Eye (tissue), 1 donor: ENCODE results near the gene PLA2G15.
A peak's percentile ranks its signal among the peaks of the same experiment; 100 is the strongest.

Experiments
- DNase-seq: peaks from one replicate; pipeline ENCODE4 v3.0.0-alpha.2; 2015

The PLA2G15 gene, protein sequence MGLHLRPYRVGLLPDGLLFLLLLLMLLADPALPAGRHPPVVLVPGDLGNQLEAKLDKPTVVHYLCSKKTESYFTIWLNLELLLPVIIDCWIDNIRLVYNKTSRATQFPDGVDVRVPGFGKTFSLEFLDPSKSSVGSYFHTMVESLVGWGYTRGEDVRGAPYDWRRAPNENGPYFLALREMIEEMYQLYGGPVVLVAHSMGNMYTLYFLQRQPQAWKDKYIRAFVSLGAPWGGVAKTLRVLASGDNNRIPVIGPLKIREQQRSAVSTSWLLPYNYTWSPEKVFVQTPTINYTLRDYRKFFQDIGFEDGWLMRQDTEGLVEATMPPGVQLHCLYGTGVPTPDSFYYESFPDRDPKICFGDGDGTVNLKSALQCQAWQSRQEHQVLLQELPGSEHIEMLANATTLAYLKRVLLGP

DNA sequence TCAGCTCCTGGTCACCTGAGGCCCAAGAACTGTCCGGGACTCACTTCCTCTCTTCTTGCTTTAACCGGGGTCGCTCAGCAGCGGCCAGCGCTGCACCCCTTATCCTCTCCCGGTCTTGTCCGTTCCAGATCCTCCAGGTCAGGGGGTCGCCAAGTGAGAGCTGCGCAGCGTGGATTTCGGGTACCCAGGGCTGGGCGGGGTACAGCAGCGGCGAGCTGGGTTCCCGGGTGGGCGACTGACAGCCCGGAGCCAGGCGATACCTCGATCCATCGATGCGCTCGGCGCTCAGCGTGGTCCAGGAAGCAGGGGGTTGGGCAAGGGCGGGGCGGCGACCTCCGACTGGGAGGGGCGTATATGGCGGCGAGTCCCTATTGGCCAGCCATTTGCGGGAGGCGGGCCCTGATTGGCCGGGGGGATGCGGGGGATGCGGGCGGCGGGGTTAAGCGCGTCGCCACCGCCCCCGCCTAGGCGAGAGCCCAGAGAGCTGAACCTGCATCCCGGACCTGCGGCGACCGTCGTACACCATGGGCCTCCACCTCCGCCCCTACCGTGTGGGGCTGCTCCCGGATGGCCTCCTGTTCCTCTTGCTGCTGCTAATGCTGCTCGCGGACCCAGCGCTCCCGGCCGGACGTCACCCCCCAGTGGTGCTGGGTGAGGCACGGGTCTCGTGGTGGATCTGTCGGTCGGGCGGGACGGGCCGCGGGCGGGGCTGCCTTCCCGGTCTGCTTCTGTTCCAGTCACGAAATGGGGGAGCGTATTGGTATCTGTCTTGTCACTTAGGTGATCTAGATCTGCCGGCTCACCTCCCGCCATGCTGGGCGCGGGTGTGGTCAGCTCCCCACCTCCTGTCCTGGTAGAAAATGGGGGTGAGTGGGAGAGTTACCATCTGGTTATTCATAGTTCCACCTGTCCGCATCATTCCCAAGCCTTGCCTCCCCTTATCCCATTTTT, at the start of gene PLA2G15:
Gene PLA2G15, plus strand, starts transcription at position 471 of the 951 bp plus-strand sequence. Its CDS starts 54 bp downstream, at position 525.
- peak; percentile 97 for DNase-seq

DNA sequence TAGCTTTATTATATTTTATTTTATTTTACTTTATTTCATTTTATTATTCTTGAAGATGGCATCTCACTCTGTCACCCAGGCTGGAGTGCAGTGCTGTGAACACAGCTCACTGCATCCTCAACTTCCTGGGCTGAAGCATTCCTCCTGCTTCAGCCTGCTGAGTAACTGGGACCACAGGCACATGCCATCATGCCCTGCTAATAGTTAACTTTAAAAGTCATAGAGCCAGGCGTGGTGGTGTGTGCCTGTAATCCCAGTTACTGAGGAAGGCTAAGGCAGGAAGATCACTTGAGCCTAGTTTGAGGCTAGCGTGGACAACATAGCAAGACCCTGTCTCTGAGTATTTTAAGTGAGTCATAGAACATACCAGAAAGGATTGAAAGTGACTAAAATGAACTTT, 47.9 kb upstream of the PLA2G15 start:
- no peak for DNase-seq

DNA sequence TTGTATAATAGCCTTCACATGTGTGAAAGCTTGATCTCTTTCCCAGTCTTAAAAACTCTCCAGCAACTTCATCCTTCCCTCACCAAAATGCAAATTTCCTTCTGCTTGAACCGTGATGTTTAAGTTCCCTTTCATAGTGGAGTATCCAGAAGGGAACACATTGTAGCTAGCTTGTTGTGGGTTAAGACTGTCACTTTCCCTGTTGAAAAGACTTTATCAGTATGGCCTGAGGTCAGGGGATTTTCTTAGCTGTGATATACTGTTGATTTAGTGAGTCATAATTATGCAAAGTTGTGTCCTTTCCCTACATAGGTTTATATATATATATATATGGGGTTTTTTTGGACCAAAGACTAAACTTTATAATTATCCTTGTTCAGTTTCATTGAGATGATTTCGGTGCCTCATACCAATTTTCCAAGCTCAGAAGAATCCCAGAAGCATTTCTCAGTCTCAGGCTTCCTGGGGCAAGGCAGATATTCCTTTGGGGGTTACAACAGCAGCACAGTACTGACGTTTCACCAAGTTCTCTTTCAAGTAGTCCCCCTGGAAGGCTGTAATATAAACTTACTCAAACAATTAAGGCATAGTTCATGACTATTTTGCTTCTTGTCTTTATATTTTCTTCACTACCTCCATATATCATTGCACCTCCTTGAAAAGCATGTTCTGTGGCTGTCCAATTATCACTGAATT, 44.9 kb upstream of the PLA2G15 start:
- no peak for DNase-seq

DNA sequence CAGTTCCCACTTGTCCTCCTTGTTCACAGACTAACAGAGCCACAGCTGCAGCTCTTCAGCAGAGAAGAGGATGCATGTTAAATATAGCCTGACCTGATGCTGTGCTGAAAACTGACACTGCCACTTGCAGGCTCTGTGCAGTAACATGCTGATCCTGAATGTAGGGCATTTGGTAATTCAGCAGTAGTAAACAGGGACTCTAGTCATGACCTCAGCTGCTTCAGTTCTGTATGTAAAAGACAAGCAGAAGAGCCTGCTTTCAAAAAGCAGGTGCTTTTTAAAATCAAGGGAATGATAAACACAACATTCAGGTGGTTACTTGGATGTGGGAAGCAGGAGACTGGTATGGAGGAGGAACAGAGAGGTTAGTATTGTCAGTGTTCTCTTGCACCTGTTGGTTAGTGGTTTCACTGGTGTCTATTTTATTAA, 43.1 kb upstream of the PLA2G15 start:
- peak; percentile 27 for DNase-seq

DNA sequence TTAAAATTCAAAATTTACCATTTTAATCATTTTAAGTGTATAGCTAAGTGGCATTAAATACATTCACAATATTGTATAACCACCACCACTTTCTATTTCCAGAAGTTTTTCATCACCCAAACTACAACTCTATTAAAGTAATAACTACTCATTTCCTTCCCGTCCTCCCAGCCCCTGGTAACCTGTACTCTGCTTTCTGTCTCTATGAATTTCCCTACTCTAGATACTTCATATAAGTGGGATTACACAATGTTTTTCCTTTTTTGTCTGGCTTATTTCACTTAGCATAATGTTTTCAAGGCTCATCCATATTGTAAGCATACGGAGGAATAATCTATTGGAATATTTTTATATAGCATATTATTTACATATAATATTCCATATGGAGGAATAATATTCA, 38.9 kb upstream of the PLA2G15 start:
- no peak for DNase-seq

DNA sequence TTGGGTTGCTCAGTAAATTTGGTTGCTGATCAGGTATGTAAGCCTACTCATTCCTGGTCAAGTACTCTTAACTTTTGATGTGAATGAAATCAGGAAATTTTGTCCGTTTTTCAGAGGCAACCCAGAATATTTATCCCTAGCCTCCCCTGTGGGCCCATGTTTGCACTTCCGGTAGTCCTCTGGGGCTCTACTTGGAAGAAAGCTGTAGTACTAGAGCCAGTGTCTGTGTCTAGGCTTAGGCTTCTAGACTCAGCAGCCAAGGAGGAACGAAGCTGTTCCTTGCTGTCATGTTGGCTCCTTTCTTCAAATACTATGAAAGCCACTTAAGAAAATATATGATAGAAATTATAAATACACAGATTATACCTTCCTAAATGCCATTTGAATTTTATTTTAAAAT, 30.4 kb upstream of the PLA2G15 start:
- DNase-seq = no peak

DNA sequence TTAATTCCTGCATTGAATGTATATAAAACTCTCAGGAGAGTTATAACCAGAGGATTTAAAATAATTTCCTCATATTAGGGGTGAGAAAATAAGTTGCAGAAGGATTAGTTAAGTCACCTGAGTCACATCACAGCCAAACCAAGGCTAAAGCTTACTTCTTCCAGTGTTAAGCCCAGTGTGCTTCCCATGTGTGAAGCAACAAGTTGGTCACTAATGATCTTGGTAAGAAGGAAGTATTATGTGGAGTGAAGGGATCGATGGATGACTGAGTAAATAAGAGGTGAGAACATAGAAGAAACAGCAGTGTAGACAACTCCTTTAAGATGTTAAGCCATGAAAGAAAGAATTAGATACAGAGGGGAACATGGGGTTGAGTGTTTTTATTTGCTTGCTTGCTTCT, 29.9 kb upstream of the PLA2G15 start:
- DNase-seq = no peak

DNA sequence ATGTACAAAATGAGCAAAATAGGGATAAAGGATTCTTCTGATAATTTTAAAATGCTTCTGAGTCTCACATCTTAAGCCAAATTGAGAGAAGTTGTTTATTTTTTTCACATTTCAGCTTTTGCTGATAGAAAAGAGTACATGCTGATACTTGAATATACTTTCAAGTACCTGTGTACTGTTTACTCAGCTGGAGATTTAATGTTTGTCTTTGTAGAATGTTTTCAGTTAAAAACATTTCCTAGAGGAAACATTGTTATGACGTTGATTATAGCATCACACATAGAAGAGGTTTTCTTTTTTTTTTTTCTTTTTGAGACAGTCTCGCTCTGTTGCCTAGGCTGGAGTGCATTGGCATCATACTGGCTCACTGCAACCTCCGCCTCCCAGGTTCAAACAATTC, 28.9 kb upstream of the PLA2G15 start:
- DNase-seq = no peak

DNA sequence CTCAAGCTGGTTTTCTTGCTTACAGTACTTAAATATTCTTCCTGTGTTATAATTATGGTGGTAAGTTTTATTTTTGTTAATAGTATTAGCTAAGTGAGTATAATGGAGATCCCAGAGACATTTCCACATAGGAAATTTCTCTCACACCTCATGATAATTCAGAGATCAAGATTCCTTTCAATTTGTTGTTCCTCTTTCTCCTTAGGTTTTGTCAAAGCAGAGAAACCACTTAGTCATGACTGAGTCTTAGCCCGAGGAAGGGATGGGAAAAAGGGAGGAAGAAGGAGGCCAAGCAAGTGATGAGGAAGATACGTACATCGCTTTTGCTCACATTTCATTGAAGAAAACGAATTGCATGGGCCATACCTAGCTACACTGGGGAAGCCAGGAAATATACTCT, 27.7 kb upstream of the PLA2G15 start:
- DNase-seq = no peak

DNA sequence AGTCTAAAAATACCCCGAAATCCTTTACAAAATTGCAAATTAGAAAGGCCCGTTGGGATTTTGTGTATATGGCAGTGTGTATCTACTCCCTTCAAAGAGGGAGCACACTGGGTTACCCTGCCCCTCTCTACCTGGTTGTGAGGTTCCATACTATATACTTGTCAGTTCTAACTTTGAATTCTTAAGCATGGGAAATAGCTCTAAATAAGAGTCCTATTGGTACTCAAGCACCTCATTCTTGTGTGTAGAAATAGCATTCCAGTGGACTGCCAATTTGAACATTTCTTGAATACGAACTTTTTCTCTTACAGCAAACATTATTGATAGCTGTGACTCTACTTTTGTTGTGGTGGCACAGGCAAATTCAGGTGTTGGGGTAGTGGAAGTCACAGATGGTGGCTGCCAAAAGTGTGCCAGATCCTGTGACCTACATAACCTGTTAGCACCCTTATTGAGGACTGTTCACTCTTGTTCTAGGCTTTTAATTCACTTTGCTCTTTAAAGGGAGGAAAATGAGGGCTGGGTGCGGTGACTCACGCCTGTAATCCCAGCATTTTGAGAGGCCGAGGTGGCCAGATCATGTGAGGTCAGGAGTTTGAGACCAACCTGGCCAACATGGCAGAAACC, 25.3 kb upstream of the PLA2G15 start:
- no peak for DNase-seq

DNA sequence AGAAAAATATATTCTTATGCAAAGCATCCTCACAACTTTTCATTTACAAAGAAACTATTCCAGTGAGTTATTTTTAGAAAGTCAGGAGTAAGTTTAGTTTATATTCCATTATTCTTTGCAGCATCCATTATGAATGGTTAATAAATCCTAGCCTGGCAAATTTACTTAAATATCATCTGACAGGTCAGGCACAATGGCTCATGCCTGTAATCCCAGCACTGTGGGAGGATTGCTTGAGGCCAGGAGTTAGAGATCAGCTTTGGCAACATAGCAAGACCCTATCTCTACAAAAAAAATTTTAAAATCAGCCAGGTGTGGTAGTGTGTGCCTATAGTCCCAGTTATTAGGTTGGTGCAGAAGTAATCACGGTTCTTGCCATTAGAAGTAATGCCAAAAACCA, 22.1 kb upstream of the PLA2G15 start:
- DNase-seq = no peak

DNA sequence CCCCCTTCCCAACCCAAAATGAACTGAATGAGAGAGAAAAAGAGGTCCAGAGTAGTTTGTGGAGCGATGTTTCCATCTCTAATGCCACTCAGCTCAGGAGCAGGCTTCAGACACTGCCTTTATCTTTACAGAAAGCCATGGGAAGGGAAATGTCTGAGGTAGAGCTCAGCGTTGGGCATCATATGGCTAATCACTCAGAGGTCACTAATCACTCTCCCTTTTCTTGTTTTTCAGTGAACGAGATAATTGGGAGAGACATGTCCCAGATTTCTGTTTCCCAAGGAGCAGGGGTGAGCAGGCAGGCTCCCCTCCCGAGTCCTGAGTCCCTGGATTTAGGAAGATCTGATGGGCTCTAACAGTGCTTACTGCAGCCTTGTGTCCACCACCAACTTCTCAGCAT, 19.1 kb upstream of the PLA2G15 start:
- peak; percentile 71 for DNase-seq

DNA sequence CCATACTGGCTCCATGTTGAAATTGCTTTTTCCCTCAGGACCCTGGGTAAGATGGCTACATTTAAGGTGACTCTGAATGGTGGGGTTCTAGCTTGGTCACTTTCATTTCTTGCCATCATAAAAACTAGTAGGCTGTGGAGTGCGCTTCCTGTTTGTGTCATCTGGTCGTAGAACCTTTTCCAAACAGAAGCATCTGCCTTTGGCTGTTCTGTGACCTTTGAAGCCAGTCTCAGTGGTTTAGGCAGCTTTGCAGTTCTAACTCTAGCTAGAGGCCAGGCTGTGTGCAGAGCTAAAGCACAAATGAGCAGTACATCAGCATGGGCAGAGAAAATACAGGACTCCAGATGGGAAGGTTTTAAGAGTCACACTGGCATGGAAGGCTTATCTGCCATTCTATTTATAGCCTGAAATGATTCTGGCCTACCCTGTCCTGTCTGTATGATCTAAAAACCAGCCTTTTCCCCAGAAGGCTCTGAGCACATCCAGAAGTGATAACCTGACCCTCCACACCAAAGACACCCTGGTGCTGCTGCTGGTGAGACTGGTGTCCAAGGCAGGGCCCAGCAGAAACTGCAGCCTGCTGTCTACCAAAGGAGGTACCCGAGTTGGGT, 17.9 kb upstream of the PLA2G15 start:
- no peak for DNase-seq

DNA sequence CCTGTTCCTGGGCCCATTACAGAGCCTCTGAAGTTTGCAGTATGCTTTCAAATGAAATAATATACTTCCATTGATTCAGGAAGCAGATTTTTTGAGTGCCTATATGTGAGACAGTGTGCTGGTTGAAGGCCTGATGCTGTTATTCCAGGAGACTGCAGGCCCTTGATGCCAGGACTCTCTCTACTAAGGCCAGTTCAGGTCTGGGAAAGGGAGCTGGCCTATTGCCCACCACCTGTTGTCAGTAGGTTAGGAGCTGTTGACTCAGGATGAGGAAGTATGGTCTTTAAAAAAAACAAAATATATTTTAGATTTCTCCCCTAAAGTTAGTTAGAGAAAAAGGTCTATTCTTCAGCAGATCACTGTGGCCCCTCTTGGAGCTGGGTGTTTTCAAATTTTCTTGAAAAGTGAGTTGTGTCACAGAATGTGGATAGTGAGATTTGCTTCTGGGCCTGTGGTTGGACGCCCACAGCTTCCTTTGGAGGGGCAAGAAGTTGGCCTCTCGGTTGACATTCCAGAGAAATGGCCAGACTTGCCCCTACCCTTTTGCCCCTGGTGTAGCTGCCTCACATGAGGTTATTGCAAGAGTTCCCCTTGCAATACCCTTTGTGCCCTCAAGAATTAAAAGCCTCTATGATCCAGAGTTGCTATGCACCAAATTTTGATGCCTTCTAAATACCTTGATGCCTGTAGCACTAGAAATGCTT, 17.2 kb upstream of the PLA2G15 start:
- DNase-seq = no peak

DNA sequence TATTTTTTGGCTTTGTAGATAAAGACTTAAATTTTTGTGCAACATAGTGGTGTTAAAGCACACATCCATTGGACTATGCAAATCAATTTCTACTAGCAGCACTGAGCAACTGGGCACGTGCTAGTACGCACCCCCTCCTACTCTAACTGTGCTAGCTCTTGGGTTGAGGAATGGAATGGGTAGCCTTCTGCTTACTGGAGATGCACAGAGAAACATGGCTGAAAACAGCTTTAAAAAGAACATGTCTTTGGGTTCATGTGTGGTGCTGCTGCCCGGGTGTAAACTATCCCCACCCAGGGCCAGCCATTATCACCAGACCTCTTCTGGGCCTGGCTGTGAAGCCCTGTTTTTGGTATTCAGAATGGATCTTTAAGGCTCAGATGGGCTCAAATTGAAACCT, 16.5 kb upstream of the PLA2G15 start:
- no peak for DNase-seq

DNA sequence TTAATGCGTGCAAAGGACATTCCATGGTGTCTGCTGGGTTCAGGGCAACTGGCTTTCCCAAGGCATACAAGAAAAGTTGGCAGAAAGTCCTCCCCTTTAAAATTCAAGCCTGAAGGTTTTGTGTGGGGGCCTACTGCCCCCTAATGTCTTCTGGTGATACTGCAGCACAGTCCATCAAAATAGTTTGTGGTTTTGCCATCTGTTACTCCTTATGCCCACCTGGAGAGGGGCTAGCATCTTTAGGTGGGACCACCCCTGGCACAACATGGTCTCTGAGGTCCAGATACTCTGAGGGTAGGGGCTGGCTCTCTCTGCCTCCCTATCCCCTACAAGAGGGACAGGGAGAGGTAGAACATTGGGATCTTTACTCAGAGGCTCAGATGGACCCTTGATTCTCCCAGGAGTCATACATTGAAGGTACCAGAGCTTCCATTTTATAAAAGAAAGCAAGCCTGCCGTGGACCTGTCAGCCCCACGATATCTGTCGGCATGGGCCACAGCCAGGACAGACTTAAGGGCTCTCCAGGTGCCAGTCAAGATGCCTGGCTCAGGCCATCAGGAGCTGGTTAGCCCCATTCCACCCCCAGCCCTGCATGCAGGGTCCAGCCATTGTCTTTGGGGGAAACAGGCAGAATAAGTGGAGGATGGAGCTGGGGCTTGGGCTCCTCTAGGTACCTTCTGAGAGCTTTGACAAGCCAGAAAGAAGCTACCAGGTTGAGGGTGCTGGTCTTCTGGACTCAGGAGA, 15.6 kb upstream of the PLA2G15 start:
- peak; percentile 89 for DNase-seq

DNA sequence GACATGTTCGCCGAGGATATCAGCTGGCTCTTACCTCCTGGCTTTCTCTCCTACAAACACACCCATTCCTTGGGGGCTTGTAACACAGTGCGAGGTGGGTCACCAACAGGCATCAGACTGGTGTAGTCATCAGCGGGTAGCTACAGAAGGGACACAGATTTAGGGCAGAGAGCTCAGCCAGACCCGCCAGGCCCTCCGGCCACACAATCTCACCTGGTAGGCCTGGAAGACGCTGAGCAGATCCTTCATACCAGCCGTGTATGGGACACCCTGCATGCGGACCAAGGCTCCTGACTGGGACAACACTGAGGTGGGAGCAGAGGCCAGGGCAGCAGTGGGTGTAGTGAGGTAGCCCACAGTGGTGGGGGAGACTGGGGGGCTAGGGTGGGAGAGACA, 15.0 kb upstream of the PLA2G15 start:
- no peak for DNase-seq

DNA sequence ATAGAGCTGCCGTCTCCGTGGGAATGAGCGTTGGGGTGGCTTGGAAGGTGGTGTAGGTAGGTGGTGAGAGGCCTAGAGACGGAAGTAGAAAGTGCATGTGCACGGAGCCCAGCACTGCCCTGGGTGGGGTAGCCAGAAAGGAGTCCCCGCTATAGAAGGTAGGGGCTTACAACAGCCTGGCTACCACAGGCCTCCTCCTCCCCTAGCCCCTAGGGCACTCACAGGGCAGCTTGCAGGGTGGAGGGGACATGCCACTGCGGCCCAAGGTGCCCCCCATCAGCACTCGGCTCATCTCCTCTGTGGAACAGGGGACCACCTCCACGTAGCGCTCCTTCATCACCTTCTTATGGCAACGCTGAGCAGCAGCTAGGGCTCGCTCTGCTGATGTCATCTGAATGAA, 14.2 kb upstream of the PLA2G15 start:
- DNase-seq = no peak

DNA sequence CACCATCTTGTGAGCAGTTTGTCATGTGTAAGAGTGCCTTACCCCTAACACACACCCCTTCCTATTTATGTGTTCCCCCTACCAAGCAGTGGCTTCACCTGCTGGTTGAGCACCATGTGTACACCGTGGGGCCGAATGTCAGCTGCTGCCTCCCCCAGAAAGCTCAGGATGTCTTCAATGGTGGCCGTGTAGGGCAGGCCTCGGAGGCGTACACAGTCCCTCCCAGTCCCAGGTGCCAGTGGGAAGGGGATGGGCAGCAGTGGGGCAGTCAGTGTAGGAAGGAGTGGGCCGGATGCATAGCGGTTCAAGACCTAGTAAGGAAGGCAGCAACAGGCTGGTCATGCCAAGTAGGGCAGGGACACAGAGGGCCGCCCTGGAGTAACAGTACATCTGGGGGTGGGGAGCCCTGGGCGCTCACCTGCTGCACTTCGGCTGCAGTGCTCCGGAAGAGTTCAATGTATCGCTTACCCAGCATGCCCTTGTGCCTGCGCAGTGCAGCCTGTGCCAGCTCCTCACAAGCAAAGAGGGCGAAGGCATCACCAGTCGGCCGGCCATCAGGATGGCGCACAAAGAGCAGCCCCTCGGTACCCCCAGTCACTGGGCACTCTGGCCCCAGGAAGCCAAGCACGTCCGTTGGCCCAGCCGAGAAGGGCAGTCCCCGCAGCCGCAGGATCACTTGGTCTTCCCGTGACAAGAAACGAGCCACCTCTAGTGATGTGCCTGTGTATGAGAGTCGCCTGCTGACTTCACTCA, 13.6 kb upstream of the PLA2G15 start:
- DNase-seq = no peak

DNA sequence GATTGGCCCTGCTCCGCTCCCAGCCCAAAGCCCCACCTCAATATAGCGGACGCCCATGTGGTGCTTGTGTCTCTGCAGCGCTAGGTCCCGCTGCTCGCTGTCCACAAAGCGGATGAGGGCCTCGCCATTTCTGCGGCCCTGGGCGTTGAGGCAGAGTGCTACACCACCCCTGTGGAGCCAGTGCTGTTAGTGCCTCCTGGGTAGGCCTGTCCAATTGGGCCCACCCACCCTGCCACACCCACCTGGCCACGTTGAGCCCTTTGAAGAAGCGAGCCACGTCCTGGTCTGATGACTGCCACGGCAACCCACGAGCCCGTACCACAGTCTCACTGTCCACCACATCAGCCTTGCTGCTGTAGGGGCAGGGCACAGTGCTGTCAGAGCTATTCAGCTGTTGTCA, 12.8 kb upstream of the PLA2G15 start:
- no peak for DNase-seq
